Fibroblast of the aortic adventitia (primary cell): ENCODE results near the gene RAP2B. TPM values are rescaled to one million over a fixed set of nuclear protein-coding genes. Genes with fewer than 3 reads are reported as not detected.

Experiments
- DNase-seq: peaks from one replicate; pipeline ENCODE4 v3.0.0-alpha.2; 2010; ENCODE audit warnings: low read depth
- H3K4me3 ChIP-seq: 2 replicates; pipeline ENCODE4 v1.5.1; 2011; ENCODE audit warnings: low read depth, mild to moderate bottlenecking, control low read depth, low read length, moderate library complexity
- total RNA-seq: library from RNA; depleted of rRNA; stranded (reverse); fragments of >200 nt; gene quantifications from 2 replicates; pipeline ENCODE4 v1.2.3, GENCODE V29; 2012; ENCODE audit warnings: low replicate concordance
- TF ChIP-seq, protein P1 (sequence below): IDR thresholded peaks from 2 replicates; pipeline ENCODE4 v1.5.1; 2011; ENCODE audit warnings: mild to moderate bottlenecking, low read length, control low read depth, inconsistent platforms; ENCODE audit not compliant: insufficient read depth

Gene RAP2B
- total RNA-seq, 1 donor, result 24.8 TPM

DNA sequence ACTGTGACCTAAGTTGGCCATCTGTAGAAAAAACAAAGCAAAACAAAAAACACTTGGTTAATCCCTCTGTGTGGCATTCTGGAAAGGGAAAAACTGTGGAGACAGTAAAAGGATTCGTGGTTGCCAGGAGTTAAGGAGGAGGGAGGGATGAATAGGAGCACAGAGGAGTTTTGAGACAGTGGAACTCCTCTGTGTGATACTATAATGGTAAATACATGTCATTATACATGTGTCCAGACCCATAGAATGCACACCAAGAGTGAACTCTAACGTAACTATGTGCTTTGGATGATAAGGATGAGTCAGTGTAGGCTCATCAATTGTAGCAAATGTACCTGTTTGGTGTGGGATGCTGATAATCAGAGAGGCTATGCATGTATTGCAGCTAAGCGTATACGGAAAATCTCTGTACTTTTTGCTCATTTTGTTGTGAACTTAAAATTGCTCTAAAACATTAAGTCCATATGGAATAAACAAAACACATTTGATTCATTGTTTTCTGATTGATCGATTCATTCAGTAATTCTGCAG is 33.4 kb downstream of the RAP2B start:
- no peak overlapping the region for H3K4me3 ChIP-seq
- TF ChIP-seq, protein P1, sequence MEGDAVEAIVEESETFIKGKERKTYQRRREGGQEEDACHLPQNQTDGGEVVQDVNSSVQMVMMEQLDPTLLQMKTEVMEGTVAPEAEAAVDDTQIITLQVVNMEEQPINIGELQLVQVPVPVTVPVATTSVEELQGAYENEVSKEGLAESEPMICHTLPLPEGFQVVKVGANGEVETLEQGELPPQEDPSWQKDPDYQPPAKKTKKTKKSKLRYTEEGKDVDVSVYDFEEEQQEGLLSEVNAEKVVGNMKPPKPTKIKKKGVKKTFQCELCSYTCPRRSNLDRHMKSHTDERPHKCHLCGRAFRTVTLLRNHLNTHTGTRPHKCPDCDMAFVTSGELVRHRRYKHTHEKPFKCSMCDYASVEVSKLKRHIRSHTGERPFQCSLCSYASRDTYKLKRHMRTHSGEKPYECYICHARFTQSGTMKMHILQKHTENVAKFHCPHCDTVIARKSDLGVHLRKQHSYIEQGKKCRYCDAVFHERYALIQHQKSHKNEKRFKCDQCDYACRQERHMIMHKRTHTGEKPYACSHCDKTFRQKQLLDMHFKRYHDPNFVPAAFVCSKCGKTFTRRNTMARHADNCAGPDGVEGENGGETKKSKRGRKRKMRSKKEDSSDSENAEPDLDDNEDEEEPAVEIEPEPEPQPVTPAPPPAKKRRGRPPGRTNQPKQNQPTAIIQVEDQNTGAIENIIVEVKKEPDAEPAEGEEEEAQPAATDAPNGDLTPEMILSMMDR, result no peak
- DNase-seq, result no peak

DNA sequence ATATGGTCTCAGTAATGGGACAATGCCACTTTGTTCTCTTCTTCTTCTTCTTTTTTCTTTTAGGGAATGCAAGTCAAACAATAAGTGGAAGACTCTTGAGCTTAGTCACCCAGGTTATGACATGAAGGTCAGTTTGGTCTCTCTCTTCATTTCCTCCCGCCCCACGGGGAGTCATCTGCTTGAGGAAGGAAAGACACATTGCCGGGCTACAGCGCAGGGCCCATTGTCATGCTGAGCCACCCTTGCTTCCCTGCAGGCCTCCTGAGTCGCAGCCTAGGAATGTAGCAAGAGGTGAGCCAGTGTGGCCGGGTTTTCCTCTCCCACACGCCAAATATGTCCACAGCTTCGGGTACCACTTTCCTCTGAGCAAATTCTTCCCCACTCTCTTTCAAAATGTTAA is 47.6 kb downstream of the RAP2B start:
- DNase-seq, result peak; percentile 73
- H3K4me3 ChIP-seq, result no peak overlapping the region
- TF ChIP-seq, protein P1, result no peak

DNA sequence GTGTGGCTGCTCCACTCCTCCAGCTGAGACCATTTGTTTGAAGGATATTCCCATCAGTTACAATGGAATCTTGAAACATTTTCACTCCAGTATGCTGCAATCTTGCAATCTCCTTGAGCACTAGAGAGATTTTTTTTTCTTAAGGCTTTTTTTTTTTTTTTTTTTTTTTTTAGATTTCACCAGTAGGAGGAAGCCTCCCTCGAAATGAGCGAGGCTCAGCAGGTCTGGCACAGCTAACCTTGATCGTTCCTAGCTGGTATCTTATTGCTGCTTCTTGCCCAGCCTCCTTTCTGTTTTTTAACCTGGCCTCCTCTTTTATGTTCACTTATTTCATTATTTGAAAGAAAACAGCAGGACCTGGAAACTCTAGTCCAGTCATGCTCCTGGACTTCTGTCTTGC is 48.1 kb downstream of the RAP2B start:
- DNase-seq, result peak; percentile 70
- TF ChIP-seq, protein P1, result peak; percentile 9

DNA sequence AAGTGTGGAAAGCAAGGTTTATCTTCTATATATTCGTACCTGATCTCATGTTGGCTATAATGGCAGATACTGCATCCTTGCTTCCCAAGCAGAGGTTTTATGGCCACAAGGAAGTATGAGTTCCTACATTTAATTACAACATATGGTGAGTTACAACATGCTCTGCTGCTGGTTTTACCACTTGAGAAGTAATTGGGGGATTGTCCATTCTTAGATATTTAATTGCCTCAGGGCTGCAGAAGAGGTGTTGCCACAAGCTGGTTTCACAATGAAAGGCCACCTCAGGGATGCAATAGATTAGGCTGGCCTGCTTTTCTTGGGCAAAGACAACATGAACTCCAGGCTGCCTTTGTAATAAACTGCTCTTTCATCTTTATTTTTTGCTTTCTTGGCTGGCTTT is 48.6 kb downstream of the RAP2B start:
- DNase-seq, result peak; percentile 13
- no peak overlapping the region for H3K4me3 ChIP-seq

More for the DNA sequence above, 48.1 kb downstream of the RAP2B start:
- no peak overlapping the region for H3K4me3 ChIP-seq

DNA sequence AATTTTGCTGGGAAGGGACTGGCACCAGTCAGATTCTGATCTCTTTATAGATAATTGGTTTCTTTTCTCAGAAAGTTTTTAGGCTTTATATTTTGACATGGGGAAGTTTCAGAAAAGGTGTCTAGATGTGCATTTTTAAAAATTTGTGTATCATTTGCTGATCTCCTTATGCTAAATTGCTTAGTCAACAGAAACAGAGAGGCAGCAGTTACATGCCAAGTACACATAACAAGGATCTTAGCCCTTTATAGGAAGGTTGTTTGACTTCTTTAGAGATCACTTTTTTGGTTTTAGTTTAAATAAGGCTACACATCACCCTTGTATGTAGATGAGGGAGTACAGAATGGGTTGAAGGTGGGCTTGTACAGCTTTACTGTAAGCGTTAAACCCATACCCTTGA is 53.5 kb downstream of the RAP2B start:
- TF ChIP-seq, protein P1, result no peak
- no peak overlapping the region for H3K4me3 ChIP-seq
- DNase-seq, result no peak

More for the DNA sequence above, 48.6 kb downstream of the RAP2B start:
- TF ChIP-seq, protein P1, result no peak

DNA sequence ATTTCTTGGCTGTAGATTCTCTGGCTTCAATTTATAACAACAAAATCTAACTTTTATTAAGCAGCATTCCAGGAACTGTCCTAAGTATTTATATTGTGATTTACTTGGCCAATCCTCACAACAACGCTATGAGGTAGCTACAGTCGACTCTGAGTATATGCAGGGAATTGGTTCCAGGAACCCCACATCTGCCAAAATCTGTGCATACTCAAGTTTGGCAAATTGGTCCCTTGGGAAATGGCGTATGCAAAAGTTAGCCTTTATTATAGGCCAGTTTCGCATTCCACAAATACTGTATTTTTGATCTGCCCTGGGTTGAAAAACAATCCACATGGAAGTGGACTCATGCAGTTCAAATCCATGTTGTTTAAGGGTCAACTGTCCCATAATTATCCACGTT is 53.9 kb downstream of the RAP2B start:
- TF ChIP-seq, protein P1, result no peak
- no peak overlapping the region for H3K4me3 ChIP-seq
- peak; percentile 98 for DNase-seq

DNA sequence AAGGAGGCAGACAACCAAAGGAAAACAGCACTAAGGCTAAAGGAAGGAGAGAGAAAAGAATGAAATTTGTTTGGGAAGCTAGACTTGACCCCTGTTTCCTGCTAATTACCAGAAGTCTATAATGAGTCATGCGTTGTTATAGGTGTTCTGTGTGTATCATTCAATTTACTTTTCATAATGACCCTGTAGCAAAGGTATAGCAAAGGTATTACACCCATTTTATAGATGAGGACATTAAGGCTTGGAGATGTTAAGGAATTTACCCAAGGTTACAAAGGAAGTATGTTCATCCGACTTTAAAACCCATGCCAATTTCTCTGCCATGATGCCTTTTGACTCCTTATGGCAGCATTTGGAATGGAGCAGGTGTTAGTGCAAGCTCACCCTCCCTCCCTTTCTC is 54.9 kb downstream of the RAP2B start:
- DNase-seq, result no peak
- TF ChIP-seq, protein P1, result no peak
- no peak overlapping the region for H3K4me3 ChIP-seq
